NCI-H524 (cell line): ENCODE measurements around the gene PKNOX2.

Experiments used
- DNase-seq, 2 experiments: peaks; one replicate each; lab custom pipeline; 2025; lab: John Stamatoyannopoulos, UW

Gene PKNOX2

GRCh38 chr11:125382314-125382791 is 217.8 kb downstream of the PKNOX2 start:
- DNase-seq = peak; percentile 66 to 91

- no peak for DNase-seq
These were observed 218.3 kb downstream of the PKNOX2 start for GRCh38 chr11:125382822-125383221.

DNA sequence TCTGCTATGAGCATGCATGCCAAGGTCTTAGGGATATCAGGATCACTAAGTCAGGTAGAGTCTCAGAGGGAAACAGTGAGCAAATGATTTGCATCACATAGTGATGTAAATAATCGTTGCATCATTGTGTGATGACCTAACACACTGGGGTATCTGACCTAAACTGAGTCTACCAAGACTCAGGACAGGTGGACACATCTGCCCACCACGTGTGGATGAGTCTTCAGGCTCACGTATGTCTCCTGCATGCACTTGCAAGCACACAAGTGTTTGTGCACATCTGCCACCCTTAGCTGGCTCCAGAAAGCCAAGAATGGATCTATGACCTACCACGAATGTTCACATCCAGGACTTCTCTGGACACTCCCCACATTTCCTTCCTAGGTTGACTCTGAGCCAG is 220.3 kb downstream of the PKNOX2 start:
- DNase-seq = no peak

DNA sequence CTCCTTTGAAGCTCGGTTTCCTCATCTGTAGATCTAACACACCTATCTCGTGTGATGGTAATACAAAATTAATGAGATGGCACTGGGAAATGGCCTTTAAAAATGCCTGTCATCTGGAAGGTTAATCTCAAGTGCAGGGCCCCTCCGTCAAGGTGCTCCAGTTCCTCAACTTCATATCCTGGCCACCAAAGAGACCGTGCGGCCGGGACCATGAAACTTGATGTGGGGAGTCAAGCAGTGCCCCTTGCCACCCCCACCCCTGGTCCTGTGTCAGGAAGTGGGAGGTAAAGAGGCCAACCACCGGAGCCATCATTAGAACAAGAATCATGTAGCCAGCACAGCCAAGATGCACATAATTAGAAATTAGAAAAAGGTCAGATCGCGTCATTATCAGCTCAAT is 223.3 kb downstream of the PKNOX2 start:
- no peak for DNase-seq

- DNase-seq = no peak
These were observed 224.1 kb downstream of the PKNOX2 start for GRCh38 chr11:125388611-125389010.

- DNase-seq = no peak
These were observed 225.0 kb downstream of the PKNOX2 start for GRCh38 chr11:125389339-125390166.

DNA sequence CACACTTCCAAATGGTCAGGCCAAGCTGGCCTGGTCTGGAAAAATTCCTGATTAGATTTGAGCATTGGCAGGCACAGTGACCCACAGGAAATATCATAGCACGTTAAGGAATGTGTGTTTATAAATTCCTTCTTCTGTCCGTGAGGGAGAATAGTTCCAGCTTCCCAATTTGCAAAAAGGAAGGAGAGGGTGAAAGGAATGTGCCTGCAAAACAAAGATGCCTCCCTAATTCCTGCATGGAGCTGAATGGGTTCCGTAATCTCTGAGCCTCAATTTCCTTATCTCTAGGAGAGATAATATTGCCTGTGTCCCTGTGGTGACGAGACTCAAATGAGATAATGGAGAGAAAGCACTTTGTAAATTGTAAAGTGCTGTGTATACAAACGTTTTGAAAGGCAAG is 226.4 kb downstream of the PKNOX2 start:
- DNase-seq = no peak

DNA sequence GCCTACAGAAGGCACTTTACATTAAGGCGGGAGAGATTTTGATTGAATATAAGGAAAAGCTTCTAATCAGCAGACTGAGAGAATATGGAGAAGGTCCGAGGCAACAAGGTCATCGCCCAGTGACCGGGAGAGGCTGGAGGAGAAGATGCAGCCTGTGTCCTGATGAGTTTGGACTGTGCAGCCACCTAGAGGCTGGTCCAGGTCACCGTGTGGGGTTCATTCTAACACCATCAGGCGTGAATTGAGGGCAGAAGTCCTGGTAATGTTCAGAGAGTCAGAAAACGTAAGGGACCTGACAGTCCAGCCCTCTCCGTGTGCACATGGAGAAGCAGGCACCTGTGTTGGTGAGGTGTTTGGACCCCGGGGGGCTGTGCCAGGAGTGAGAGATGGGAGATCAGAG is 228.8 kb downstream of the PKNOX2 start:
- DNase-seq = no peak

GRCh38 chr11:125394296-125394695 is 229.7 kb downstream of the PKNOX2 start:
- DNase-seq = no peak

- peak in 1 of 2 experiments; percentile 10 for DNase-seq
These were observed 232.9 kb downstream of the PKNOX2 start for GRCh38 chr11:125397421-125397820.

- DNase-seq = no peak
These were observed 233.9 kb downstream of the PKNOX2 start for GRCh38 chr11:125398475-125398874.

DNA sequence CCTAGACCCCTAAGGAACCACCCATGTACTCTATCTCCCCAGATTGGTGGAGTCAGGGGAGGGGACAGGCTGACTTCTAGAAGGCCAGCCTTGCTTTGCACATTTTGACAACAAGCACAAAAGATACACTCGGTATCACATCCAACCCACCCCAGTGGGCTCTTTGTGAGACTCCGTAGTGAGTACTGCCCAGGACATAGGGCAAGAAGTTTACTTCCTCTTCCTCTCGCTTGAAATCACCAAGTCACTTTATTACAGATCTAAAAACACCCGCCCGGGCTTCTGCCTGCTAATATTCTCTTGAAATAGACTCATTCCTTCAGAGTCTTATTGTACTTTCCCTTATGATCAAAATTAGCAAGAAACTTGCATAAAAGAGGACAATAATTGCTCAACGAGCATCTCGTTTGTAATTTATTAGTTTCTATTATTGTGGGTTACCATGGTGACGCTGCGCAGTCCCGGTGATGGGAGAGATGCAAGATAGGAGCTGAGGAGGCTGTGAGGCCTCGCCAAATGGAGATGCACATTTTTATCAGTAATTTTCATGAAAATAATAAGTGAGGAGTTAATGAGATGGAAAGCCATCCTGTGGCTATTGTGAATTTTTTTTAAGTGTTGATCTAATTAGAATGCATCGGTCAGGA is 234.6 kb downstream of the PKNOX2 start:
- DNase-seq = no peak

GRCh38 chr11:125399945-125400344 is 235.4 kb downstream of the PKNOX2 start:
- no peak for DNase-seq

GRCh38 chr11:125401235-125401634 is 236.7 kb downstream of the PKNOX2 start:
- no peak for DNase-seq

DNA sequence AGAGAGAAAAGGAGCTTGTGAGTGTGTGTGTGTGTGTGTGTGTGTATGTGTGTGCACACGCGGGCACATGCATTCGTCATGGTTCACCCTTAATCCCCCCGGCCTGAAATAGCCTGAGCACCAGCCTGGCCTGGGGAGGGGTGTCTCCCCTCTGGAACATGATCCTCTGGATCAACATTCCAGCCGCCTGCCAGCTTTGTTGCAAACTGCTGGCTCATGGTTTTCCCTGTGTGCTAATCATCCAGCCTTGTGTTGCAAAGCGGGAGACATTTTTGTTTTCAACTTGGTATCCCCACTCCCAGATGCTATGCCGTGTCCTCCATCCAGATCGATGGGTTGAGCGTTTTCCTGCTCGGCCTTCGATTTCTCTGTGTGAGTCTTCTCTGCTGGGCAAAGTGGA is 237.2 kb downstream of the PKNOX2 start:
- DNase-seq = peak in 1 of 2 experiments; percentile 66

DNA sequence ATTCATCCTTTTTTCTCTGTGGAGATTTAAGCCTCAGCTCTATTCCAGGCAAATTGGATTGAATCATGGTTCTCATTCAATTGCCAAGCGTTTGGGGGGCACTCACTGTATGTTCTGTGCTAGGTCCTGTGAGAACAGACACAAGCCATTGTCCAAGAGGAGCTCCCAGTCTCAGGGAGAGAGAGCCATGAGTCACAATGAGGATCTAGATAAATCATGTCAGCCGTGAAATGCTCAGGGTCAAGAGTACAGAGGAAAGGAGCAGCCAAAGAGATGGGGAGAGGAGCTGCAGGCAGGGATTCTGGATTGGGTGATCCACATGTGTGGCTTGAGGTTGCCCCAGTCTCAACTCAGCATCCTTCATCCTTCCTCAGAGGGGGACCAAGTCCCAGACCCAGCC is 237.9 kb downstream of the PKNOX2 start:
- no peak for DNase-seq

DNA sequence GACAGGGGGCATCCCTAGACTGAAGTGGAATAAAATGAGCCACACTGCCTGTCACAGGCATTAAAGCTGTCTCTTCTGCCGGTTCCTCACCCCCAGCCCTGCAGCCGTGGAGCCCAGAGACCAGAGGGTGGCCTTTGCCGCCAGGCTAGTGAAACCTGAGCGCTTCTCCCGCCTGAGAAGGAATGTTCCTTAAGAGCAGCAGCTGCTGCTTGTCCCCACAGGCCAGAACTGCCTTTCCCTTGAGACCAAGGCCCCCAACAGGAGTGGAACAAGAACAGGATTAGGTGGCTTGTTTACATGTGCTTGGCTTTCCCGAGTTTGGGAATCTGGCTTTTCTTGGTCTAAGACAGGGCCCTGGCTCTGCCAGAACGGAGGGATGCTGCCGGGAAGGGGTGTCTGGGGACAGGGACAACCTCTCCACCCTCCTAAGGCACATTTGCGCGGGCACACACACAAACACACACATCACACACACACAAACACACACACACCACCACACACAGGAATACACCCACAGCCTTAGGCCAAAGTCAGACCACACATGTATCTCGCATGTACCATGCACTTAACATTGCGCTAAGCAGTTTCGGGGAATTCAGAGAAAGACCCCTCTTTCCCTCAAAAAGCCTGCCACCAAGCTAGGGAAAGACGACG is 239.7 kb downstream of the PKNOX2 start:
- peak; percentile 90 to 96 for DNase-seq

- peak; percentile 58 to 68 for DNase-seq
These were observed 240.6 kb downstream of the PKNOX2 start for GRCh38 chr11:125404811-125405790.

GRCh38 chr11:125407046-125407445 is 242.5 kb downstream of the PKNOX2 start:
- DNase-seq = no peak

DNA sequence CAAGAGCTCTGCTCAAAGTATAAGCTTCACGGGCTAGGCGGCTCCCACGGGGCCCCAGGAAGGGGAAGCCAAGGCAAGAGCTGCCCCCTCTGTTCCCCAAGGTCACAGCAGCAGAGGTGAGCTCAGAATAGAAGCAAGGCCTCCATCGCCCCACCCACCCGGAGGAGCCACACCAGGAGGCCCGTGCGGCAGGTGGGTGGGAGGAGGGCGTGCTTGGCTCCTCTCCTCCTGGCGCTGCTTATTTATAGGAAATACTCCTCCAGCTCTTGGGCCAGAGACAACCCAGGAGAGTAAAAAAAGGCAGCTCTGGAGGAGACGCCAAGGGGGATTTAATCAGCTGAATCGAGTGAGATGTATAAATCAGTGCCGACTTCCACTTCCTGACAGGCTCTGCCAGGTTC is 243.8 kb downstream of the PKNOX2 start:
- DNase-seq = no peak

GRCh38 chr11:125410091-125410490 is 245.5 kb downstream of the PKNOX2 start:
- peak in 1 of 2 experiments; percentile 17 for DNase-seq

GRCh38 chr11:125412177-125412496 is 247.6 kb downstream of the PKNOX2 start:
- no peak for DNase-seq
